Eye (tissue), 1 donor: ENCODE results near the gene PERM1.
"Not testable (repeated sequence)": the region's sequence is repeated elsewhere in the genome, so short reads cannot be mapped to it uniquely, and the experiment has no call there.

Experiments
- DNase-seq: peaks from one replicate; pipeline ENCODE4 v3.0.0-alpha.2; 2015

The PERM1 gene

GRCh38 chr1:963301-963651 lies 18.6 kb downstream of the PERM1 start:
- no peak for DNase-seq

GRCh38 chr1:962381-963300 lies 19.3 kb downstream of the PERM1 start:
- DNase-seq = no peak

DNA sequence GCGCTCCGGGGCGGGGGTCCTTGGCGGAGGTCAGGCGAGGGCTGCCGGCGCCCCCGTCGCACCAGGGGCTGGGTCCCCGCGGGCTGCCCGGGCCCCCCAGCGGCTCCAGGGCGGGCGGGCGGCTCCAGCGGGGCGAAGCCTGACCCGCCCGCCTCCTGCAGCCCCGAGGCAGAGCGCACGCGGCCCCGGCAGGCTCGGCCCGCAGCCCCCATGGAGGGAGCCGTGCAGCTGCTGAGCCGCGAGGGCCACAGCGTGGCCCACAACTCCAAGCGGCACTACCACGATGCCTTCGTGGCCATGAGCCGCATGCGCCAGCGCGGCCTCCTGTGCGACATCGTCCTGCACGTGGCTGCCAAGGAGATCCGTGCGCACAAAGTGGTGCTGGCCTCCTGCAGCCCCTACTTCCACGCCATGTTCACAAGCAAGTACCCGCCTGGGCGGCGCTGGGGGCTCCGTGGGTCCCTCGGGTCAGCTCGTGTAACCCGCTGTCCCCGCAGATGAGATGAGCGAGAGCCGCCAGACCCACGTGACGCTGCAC lies 20.7 kb downstream of the PERM1 start:
- DNase-seq = peak; percentile 32

DNA sequence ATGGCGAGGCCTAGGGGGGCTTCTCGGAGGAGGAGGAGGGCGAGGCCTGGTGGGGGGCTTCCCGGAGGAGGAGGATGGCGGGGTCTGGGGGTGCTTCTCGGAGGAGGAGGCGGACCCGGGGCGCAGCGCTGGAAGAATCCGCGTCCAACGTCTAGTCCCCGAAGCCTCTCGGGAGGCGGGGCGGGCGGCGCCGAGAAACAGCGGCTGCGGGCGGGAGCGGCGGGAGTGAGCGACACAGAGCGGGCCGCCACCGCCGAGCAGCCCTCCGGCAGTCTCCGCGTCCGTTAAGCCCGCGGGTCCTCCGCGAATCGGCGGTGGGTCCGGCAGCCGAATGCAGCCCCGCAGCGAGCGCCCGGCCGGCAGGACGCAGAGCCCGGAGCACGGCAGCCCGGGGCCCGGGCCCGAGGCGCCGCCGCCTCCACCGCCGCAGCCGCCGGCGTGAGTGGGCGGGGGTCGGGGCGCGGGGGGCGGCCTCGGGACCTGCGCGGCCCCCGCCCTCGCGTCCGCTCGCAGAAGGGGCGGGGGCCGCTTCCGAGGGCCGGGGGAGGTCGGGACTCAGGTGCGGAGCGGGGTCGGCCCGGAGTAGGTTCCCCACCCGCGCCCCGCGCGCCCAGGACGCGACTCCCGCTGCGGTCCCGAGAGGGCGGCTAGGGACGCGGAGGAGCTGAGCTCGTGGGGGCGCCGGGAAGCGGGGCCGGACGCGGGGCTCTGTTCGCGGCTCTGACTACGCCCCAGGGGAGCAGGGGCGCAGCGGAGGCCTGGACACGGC lies 21.3 kb downstream of the PERM1 start, which contains the start of gene KLHL17:
Gene KLHL17 (plus strand): TSS at position 222 of the 769 bp plus-strand sequence. CDS start 110 bp downstream, at position 332.
- peak; percentile 85 for DNase-seq

DNA sequence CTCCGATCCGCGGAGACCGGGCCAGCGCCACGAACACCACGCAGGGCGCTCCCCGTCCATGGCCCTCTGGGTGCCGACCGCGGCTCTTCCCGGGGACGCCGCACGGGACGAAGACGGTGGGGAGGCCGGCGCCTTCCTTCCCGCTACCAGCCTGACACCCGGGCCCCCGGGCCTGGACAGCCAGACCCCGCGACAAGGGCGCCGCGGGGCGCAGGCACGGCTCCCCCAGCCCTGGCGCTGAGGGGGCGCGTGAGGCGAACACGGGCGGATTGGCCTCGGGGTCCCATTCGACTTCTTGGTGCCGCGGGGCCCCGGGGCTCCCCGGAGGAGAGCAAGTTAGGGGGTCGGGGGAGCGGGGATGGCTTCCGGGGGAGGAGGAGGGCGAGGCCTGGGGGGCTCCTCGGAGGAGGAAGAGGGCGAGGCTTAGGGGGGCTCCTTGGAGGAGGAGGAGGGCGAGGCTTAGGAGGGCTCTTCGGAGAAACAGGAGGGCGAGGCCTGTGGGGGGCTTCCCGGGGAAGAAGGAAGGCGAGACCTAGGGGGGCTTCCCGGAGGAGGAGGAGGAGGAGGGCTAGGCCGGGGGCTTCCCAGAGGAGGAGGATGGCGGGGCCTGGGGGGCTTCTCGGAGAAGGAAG lies 22.0 kb downstream of the PERM1 start:
- DNase-seq = no peak

DNA sequence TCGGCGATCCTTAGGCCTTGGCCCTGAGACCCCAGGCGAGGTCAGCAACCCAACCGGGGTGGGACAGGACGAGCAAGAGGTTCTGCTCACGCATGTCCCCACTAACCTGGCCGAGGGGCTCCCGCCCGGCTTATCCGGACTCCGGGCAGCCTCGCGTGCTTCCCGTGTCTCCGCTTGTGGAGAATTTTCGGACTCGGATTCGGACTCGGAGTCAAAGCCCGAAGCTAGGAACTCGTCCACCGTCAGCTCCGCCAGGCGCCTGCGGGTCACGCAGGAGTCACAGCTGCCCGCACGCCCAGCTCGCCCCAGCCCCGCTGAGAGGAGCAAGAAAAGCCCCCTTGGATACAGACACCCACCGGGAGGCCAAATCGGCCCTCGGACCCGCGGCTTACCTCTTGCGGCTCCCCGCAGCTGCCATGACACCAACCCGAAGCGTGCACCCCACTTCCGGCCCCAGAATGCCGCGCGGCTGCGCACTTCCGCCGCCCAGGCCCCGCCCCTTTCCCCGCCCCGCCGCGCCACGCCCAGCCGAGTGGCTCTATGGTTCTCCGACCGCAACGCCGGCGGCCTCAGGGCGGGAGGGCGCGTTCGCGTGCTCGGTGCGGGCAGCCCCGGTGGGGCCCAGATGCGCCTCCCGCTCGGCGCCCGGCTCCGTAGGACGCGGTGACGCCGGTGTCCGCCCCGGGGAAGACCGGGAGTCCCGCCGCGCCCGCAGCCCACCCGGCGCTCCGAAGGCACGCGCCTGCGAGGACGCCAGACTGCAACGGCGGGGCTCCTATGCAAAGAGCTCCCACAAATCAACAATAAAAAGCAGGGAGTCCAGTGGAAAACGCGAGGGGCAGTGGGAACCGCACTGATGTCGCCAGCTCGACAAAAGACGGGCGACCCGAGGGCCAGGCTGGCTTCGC lies 22.8 kb downstream of the PERM1 start, which contains the start of gene NOC2L:
Gene NOC2L (minus strand): TSS at position 434 of the 908 bp plus-strand sequence. CDS start 16 bp downstream, at position 418.
- DNase-seq = peak; percentile 97

GRCh38 chr1:956636-957035 lies 25.3 kb downstream of the PERM1 start:
- DNase-seq = no peak

DNA sequence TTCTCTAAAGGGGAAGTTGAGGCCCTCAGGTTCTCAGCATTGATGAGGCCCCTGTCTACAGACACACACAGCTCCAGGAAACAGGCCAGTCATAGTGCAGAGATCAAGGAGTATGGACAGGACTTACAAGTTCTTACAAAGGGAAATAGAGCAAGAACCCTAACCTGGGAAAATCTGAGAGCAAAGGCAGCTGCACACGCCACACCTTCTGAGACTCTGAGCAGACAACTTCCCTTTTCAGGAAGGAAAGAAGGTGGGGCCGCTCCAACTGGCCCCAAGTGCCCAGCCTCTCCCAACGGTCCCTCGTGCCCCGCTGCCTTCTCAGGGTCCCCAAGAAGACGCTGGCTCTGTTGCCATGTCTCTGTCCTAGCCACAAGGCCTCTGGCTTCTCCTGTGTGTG lies 26.4 kb downstream of the PERM1 start:
- DNase-seq = no peak

- no peak for DNase-seq
Observed at GRCh38 chr1:954927-955326, 27.0 kb downstream of the PERM1 start.

DNA sequence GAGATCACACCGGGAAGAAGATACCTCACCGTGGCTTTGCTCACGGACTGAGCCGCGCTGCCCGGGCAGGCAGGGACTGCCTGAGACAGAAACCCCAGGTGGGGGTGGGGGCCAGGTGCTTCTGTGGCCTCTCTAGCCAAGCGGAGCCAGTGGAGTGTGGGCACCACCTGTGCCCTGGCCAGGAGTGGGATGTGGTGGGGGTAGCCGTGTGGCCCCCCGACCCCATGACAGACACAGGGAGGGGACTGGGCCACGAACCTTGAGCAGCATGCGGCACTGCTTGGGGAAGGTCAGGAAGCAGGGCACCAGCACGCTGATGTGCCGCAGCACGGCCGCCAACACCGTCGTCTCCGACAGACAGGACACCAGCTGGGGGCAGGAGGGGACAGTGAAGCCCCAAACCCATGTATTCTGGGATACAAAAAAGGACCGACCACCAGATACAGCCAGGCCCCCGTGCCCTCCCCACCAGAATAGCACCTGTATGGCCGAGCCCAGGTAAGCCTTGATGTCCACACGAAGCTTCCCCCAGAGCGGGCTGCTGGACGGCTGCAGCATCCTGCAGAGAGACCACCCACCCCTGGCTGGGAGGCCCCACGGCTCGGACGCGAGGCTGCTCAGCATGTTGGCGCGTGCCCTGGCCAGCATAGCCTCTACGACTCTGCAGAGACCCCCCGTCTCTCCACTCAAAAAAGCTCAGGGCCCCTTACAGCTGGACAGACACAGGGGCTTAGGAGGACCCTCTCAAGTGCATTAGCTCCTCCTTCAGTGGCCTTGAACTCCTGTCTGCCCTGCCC lies 28.2 kb downstream of the PERM1 start:
- no peak for DNase-seq

- no peak for DNase-seq
Observed at GRCh38 chr1:952603-953002, 29.3 kb downstream of the PERM1 start.

- no peak for DNase-seq
Observed at GRCh38 chr1:952201-952600, 29.7 kb downstream of the PERM1 start.

DNA sequence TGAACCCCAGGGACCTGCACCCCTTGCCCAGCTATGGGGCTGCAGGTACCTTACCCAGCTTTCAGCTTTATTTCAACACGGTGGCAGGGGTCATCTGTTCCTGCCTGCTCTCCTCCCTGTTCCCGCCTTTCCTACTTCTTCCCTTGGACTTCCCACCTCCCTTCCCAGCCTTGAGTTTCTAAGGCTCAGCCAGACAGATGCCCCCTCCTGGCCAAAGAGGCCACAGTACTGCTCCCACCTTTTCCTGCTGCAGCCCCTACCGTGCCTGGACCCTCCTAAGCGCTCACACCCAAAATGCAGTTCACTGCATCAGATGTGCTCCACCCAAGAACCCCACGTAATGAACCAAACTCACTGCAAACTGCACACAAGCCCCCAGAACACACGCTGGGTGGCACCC lies 30.5 kb downstream of the PERM1 start:
- DNase-seq = no peak

GRCh38 chr1:950881-951280 lies 31.0 kb downstream of the PERM1 start:
- DNase-seq = no peak

DNA sequence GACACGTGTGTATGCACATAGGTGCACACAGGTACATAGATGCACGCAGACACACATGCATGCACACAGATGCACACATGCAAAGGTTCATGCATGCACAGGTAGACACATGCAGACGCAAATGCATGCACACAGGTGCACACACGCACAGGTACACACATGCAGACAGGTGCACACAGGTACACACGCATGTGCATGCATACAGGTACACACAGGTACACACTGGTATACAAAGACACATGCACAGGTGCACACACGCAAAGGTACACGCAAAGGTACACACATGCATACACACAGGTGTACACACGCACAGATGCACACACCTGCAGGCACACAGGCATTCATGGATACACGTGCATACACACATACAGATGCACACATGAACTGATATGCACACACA lies 31.6 kb downstream of the PERM1 start:
- no peak for DNase-seq

DNA sequence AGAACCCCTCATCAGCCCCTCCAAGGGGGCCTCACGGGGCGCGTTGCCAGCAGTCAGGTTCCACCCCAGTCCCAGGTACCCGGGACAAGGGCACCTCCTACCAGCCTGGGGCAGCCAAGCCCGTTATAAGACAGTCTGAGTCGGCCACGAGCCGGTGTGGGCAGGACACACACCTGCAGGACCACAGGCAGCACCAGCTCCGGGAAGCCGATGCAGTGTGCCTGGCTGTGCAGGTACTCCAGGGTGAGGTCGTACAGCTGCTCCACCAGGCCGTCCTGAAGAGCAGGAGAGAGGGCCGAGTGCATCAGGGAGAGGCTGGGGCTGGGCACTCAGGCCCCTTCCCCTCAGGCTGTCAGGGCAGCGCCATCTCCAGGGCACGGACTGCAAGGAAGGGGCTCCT lies 33.9 kb downstream of the PERM1 start:
- DNase-seq = no peak

DNA sequence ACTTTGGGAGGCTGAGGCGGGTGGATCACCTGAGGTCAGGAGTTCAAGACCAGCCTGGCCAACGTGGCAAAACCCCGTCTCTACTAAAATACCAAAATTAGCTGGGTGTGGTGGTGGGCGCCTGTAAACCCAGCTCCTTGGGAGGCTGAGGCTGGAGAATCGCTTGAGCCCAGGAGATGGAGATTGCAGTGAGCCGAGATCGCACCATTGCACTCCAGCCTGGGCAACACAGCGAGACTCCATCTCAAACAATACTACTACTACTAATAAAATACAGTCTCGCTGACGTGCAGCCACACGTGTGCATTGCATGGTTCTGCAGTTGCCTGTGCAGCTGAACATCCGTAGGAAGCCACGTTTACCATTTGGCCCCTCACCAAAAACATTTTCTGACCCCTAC lies 35.1 kb downstream of the PERM1 start:
- DNase-seq = not testable (repeated sequence)

DNA sequence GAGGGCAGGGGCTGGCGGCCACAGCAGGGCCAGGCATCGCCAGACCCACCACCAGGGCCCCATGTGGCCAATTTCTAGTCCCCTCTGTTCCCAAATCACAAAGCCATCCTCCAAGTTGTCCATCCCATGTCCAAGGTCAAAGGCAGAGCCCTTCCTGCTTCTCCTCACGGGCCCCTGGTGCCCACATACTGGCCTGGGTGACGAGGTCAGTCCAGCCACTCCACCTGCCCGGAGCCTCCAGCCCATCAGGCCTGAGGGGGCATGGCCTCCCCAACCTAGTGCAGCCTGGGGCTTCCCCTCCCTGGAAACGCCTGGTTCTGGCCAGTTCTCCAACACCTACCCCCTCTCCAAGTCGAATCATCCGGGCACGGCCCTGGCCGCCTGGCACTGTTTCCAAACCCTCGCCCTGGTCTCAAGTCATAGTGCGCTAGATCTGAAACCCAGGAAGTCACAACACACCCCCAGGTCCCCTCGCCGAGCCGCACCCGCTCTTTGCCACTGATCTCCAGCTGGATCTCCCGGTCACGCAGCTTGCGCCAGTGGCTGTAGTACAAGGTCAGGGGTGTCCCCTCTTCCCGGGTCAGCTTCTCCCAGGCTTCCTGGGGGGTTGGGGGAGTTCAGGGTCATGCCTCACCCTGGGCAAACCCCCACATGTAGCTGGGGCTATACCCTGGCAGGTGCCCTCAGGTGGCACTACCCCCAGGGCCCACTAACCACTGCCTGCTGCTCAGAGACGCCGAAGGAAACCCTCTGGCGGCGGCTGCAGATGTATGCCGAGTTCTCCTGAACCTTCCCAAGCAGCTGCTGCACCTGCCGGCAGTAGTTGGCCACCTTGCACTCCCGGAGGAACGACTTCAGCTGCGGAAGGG lies 36.0 kb downstream of the PERM1 start:
- DNase-seq = no peak

DNA sequence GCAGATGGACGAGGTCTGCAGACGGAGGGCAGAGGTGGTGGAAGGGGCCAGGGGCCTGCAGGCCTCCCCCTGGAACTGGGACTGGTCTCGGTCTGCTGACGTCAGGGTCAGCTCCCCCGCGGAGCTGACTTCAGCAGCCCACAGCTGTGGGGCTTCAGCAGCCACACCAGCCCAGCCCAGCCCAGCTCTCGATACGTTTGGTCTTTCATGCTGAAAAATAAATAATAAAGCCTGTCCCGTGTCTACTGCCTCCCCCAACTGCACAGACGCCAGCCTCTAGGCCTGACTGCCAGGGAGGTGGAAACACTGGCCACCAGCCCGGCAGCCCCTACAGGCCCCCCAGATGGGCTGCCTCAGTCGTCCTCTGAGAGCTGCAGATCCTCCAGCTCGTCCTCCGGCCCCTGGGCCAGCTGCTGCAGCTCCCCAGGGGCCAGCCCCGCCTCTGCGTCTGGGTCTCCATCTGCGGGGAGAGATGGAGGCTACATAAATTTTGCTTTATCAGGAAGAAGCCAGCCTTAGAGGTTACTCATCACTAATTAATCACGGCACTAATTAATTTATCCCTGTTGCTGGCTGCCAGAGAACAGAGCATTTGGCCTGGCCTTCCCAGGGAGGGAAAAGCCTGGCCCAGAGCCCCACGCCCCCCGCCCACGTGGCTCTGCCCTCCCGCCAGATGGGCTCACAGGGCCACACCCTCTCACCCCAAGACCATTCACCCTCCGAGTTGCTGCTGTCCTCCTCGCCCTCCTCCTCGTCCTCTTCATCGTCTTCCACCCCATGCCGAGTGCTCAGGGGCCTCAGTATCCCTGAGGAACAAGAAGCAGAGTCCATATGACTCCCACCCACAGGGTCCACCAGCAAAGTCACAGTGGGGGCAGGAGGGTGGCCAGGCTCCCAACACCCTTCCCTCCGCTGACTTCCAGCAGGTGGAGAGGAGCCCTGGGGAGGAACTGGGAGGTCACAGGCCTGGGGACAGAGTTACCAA lies 37.3 kb downstream of the PERM1 start:
- DNase-seq = peak; percentile 76
